Endothelial cell of umbilical vein (primary cell): Measurements from ENCODE around the gene SH3PXD2B. TPM values are rescaled to one million over a fixed set of nuclear protein-coding genes. Genes with fewer than 3 reads are reported as not detected.

Experiments
- BruUV-seq: library from RNA; stranded (reverse); fragments of 400-500 nt; replicated peaks from 2 replicates; lab custom pipeline; 2021; lab: Mats Ljungman, UMichigan
- CTCF ChIA-PET: fragments of 300-600, 350-600 bp; sonication (Branson Sonifier 250); formaldehyde crosslinking; loops from one replicate; lab custom pipeline; 2021; ENCODE audit warnings: antibody characterized with exemption, inconsistent platforms; lab: Charles Lee
- POLR2A ChIA-PET: fragments of 300-600, 350-600 bp; sonication (Branson Sonifier 250); formaldehyde crosslinking; loops from one replicate; lab custom pipeline; 2021; ENCODE audit warnings: antibody characterized with exemption, inconsistent platforms; lab: Charles Lee
- DNase-seq: peaks from one replicate; pipeline ENCODE4 v3.0.0-alpha.2; 2011; ENCODE audit warnings: low read depth, low spot score
- FAIRE-seq: peaks from 2 replicates; lab custom pipeline; 2011; peaks lifted over from hg19 to GRCh38; lab: Jason Lieb, UNC
- H2AFZ ChIP-seq: 2 replicates; pipeline ENCODE4 v1.6.0; 2012; ENCODE audit warnings: low read depth, low read length, control low read depth, inconsistent platforms
- H3K27ac ChIP-seq: 2 replicates; pipeline ENCODE4 v1.5.1; 2011; ENCODE audit warnings: low read depth, mild to moderate bottlenecking, control low read depth, low read length, moderate library complexity; ENCODE audit not compliant: insufficient read depth
- H3K27me3 ChIP-seq, 2 experiments: 2 replicates each; pipeline versions ENCODE4 v1.6.0 to v1.6.1; 2011; ENCODE audit warnings: low read length in 2 of 2, mixed read lengths in 1 of 2; ENCODE audit not compliant: control insufficient read depth in 2 of 2, insufficient read depth in 2 of 2
- H3K36me3 ChIP-seq, 2 experiments: 2 replicates in 1 of 2; 3 replicates in 1 of 2; pipeline ENCODE4 v1.5.1; 2011; ENCODE audit warnings: low read length in 2 of 2, mild to moderate bottlenecking in 1 of 2, moderate library complexity in 1 of 2; ENCODE audit not compliant: control insufficient read depth in 2 of 2, insufficient read depth in 2 of 2; ENCODE audit errors: extremely low read depth in 1 of 2
- H3K4me1 ChIP-seq: 3 replicates; pipeline ENCODE4 v1.5.1; 2011; ENCODE audit warnings: mild to moderate bottlenecking, low read length; ENCODE audit not compliant: control insufficient read depth, insufficient read depth; ENCODE audit errors: extremely low read depth
- H3K4me2 ChIP-seq: 2 replicates; pipeline ENCODE4 v1.6.1; 2011; ENCODE audit warnings: low read length, control low read depth, mixed read lengths; ENCODE audit not compliant: insufficient read depth
- H3K4me3 ChIP-seq, 3 experiments: fragments of 200-600 bp in 1 of 3; sonication (generic), shearing (Covaris generic) in 1 of 3; replicated peaks in 1 of 3; 2 replicates each; pipeline ENCODE4 v1.5.1; 2011 to 2016; ENCODE audit warnings: control low read depth in 3 of 3, low read length in 3 of 3, mild to moderate bottlenecking in 2 of 3, inconsistent platforms in 1 of 3, low read depth in 1 of 3, moderate library complexity in 1 of 3; ENCODE audit not compliant: insufficient read depth in 1 of 3
- H3K79me2 ChIP-seq: 2 replicates; pipeline ENCODE4 v1.6.0; 2012; ENCODE audit warnings: low read length, inconsistent platforms; ENCODE audit not compliant: control insufficient read depth, insufficient read depth
- H3K9ac ChIP-seq: replicated peaks from 2 replicates; pipeline ENCODE3; 2011; ENCODE audit warnings: low read length, control low read depth; ENCODE audit not compliant: insufficient read depth; ENCODE audit errors: extremely low read depth
- H3K9me1 ChIP-seq: replicated peaks from 3 replicates; pipeline ENCODE4 v1.6.0; 2011; ENCODE audit warnings: mild to moderate bottlenecking, low read length; ENCODE audit not compliant: control insufficient read depth, insufficient read depth; ENCODE audit errors: extremely low read depth
- H3K9me3 ChIP-seq: replicated peaks from 2 replicates; pipeline ENCODE4 v1.5.1; 2012; ENCODE audit warnings: low read length, inconsistent platforms; ENCODE audit not compliant: control insufficient read depth, insufficient read depth
- H4K20me1 ChIP-seq: replicated peaks from 2 replicates; pipeline ENCODE3; 2011; ENCODE audit warnings: mild to moderate bottlenecking, low read length; ENCODE audit not compliant: control insufficient read depth, insufficient read depth; ENCODE audit errors: extremely low read depth
- EZH2 ChIP-seq: IDR thresholded peaks from 2 replicates; pipeline ENCODE4 v1.6.1; 2012; ENCODE audit warnings: borderline replicate concordance, low read depth, mild to moderate bottlenecking, moderate library complexity, low read length, inconsistent platforms; ENCODE audit not compliant: severe bottlenecking
- POLR2A ChIP-seq: IDR thresholded peaks from 2 replicates; pipeline ENCODE4 v1.6.1; 2012; ENCODE audit warnings: low read depth, mild to moderate bottlenecking, control low read depth, low read length
- POLR2AphosphoS5 ChIP-seq: IDR thresholded peaks from 2 replicates; pipeline ENCODE4 v1.6.1; 2012; ENCODE audit warnings: low read depth, mild to moderate bottlenecking, control low read depth, low read length, moderate library complexity; ENCODE audit not compliant: insufficient read depth
- dilution Hi-C: fragments of 300-500 bp; cut with MboI; formaldehyde crosslinking; loops from one replicate; pipeline ENCODE4 v1.15.0; 2019; ENCODE audit warnings: low sequenced_read_pairs; ENCODE audit not compliant: extremely low pct_ligation_motif_present
- intact Hi-C: fragments of 100-400 bp; cut with micrococcal nuclease; formaldehyde crosslinking; loops from one replicate; pipeline ENCODE4 v1.10.0; 2022
- polyA plus RNA-seq, 4 experiments: library from polyadenylated mRNA; depleted of rRNA in 3 of 4; stranded (reverse) in 3 of 4; unstranded in 1 of 4; fragments of >200 nt; gene quantifications; 2 replicates each; pipeline versions ENCODE4 v1.2.1 to v1.2.3, GENCODE V29; 2011 to 2012; ENCODE audit warnings: missing spikeins in 1 of 4
- total RNA-seq: library from RNA; stranded (reverse); gene quantifications from 2 replicates; pipeline ENCODE4 v1.2.3, GENCODE V29; 2021
- TF ChIP-seq, protein P1 (sequence below), 2 donors: IDR thresholded peaks; 1 replicate in 1 of 2; 2 replicates in 1 of 2; pipeline ENCODE4 v1.5.1; 2011; ENCODE audit warnings: low read length in 2 of 2, mild to moderate bottlenecking in 2 of 2, moderate library complexity in 2 of 2, control low read depth in 1 of 2, inconsistent platforms in 1 of 2, low read depth in 1 of 2; ENCODE audit not compliant: insufficient read depth in 1 of 2; ENCODE audit errors: extremely low read depth in 1 of 2

Gene SH3PXD2B
- total and polyA plus RNA-seq, 2 donors (not counting 3 experiments of a cell fraction or from before 2014, with no cell fraction given), result 23.5 to 66.3 TPM

DNA sequence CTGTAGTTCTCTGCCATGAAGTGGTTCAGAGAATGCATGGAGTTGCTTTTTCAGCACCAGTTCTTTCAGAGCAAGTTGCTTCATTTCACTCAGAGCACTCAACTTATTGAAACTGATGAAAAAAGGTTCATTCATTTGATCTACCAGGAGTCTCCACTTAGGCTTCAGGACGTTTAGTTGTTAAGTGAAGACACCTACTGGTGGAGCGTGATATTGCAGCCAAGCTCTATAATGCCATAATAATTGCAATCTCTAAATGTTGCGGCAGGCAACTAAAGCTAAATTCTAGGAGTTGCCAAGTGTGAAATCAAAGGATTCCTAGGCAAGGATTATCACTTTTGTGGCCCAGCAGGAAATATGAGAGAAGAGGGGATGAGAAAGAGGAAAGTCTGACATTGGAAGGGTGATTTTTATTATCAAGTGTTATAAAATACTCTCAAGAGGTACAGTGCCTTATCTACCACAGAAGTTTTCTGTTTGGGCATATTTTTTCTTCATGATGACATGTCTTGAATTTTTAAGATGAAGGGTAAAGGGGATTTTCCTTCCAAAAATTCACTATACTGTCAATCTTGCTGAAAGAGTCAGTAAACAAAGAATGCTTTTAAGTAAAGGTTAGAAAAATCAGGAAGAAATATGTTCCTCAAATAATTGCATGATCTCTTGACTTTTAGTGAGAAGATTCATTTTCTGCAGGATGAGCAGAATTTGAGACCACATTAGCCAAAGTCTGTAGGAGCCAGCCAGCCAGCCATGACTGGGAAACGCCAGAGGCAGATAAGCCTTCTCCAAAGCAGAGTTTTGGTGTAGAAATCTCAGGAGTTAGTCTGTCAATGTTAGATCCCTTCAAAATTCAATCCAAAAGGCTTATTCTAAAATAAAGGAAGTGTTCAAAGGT, 83.4 kb downstream of the SH3PXD2B start:
- H3K9me1 ChIP-seq, result no peaks in the 10 kb centered on the region
- no peaks in the 10 kb centered on the region for H3K4me1 ChIP-seq
- H3K36me3 ChIP-seq, result peaks cover 3 to 11% of the 10 kb centered on the region in 2 experiments
- FAIRE-seq (peak; percentile 59), DNase-seq (peak; percentile 35)
- H2AFZ ChIP-seq, result no peak overlapping the region
- no peak overlapping the region for H3K9ac ChIP-seq
- H3K4me3 ChIP-seq, result no peak overlapping the region
- H3K27me3 ChIP-seq, result no peaks in the 10 kb centered on the region
- ChIA-PET CTCF (interaction anchor here (0.6 to 2.2 kb wide), 13 partner anchors 9 to 327 kb away, joined by 3 to 11 read pairs (median 4); no protein-coding TSS in a partner anchor), POLR2A (no interaction called here)
- no peaks in the 10 kb centered on the region for H4K20me1 ChIP-seq
- BruUV-seq, result no TSS peak
- TF ChIP-seq POLR2A (no peak), POLR2AphosphoS5 (no peak), EZH2 (no peak)
- TF ChIP-seq, protein P1, sequence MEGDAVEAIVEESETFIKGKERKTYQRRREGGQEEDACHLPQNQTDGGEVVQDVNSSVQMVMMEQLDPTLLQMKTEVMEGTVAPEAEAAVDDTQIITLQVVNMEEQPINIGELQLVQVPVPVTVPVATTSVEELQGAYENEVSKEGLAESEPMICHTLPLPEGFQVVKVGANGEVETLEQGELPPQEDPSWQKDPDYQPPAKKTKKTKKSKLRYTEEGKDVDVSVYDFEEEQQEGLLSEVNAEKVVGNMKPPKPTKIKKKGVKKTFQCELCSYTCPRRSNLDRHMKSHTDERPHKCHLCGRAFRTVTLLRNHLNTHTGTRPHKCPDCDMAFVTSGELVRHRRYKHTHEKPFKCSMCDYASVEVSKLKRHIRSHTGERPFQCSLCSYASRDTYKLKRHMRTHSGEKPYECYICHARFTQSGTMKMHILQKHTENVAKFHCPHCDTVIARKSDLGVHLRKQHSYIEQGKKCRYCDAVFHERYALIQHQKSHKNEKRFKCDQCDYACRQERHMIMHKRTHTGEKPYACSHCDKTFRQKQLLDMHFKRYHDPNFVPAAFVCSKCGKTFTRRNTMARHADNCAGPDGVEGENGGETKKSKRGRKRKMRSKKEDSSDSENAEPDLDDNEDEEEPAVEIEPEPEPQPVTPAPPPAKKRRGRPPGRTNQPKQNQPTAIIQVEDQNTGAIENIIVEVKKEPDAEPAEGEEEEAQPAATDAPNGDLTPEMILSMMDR (IDR thresholded peaks at IDR 0.05; ENCODE audit: extremely low read depth in 1 of 2, insufficient read depth in 1 of 2, low read depth in 1 of 2, low read length in 2 of 2), result peak; percentile 30 to 46
- H3K9me3 ChIP-seq, result no peaks in the 10 kb centered on the region
- no peaks in the 10 kb centered on the region for H3K79me2 ChIP-seq
- dilution Hi-C loops (no loop called here), intact Hi-C loops (no loop called here)
- no peak overlapping the region for H3K4me2 ChIP-seq
- H3K27ac ChIP-seq, result no peak overlapping the region
